Left renal pelvis (tissue), 4 donors: ENCODE measurements around the gene PAX7. TPM values are rescaled to one million over a fixed set of nuclear protein-coding genes. Genes with fewer than 3 reads are reported as not detected.
"Not testable (repeated sequence)": the region's sequence is repeated elsewhere in the genome, so short reads cannot be mapped to it uniquely, and the experiment has no call there.

Experiments
- DNase-seq, 4 donors: peaks; one replicate each; pipeline ENCODE4 v3.0.0-alpha.2; 2013; ENCODE audit warnings: low read depth in 4 of 4, low spot score in 3 of 4
- polyA plus RNA-seq, 4 donors: library from polyadenylated mRNA; unstranded; fragments of 120-200 nt; gene quantifications; one replicate each; pipeline ENCODE4 v1.2.1, GENCODE V29; 2013; ENCODE audit not compliant: insufficient read length in 4 of 4

The PAX7 gene
- polyA plus RNA-seq, 4 donors, result not detected

DNA sequence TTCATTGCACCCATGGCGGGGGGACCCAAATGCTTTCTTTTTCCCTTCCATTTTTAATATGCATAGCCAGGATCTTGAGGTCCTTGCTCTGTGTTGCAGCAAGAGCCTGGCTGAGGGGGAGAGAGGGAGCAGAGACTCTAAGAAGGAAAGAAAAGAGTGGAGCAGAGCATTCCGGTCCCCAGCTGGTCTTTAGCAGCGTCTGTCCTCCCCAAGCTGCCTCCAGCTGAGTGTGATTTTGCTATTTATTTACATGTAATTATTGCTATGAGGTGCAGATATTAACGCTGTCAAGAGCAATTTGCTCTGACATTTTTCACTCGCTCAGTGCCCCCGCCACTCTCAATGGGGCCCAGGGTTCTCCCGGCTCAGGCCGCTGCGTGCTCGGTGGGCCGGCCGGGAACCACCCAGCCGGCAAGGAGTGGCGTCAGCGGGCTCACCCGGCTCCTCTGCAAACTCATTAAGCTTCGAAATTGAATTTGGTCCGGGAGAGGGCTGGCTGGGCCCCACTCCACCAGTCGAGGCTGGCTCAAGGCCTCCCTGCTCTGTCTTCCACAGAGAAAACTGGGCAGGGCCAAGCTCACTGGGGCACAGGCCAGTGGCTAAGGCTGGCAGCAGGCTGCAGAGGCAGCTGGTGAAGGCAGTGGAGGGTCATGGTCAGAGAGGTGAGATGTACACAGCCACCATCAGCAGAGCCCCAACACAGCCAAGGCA lies 93.2 kb downstream of the PAX7 start:
- DNase-seq, result peak in 3 of 4 donors; percentile 26 to 33 (median 31)

DNA sequence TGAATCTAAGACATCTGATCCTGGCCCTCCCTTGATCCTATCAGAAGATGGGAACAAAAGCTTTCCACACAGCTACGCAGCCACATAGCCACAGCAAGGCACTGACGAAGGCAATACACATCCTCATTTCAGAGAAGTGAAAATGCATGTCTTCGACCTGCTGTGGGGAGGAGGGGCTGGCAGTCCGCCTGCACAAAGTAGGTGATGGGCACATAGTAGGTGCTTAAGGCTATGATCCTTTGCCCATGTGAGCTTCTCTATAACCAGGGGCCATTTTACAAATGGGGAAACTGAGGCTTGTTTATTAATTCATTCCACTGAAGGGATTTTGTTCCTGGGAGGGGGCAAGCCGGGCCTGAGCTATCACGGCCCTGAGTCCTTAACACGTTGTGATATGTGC lies 94.2 kb downstream of the PAX7 start:
- no peak for DNase-seq

DNA sequence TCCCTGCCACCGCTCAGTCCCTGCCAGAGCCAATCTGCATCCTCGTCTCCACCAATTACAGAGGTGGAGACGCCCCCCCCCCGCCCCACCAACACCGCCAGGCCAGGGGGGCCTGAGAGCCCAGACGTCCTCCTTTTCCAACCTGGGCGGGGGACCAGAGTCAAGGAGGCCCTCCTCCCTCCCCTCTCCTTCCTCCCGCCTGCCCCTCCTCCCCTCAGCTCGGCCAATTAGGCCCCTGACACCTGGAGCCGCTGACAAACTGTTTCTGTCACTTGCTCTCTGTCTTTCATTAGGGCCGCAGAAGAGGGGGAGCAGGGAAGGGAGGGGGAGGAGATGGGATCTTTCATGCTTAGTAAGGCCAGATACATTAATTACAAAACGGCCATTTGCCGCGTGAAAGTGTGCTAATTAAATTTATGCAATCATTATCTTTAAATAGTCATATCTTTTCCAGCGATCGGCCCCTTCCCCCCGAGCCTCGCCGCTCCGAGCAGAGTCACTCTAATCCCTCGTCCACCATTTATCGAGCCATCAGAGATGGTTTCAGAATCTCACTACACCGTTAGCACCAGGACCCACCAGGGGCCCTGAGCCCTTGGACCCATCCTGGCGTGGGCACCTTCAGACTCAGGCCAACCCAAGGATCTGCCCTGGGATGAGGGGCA lies 94.7 kb downstream of the PAX7 start:
- DNase-seq, result peak in 2 of 4 donors; percentile 22 to 29

DNA sequence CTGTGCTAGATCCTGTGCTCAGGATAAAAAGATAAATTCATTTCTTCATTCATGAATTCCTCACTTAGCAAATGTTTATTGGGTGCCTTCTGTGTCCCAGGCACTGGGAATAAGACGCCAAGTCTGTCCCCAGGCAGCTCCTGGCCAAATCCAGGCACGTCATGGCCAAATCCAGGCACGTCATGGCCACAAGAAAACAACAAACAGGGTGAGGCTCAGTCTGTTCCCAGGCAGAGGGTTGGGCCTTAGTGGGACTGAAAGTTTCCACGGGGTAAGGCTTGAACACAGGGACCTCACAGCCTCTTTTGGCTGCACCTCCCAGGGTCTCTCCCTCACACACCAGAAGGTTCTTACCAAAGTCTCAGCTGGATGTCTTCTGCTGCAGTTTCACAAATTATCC lies 95.7 kb downstream of the PAX7 start:
- DNase-seq, result no peak

DNA sequence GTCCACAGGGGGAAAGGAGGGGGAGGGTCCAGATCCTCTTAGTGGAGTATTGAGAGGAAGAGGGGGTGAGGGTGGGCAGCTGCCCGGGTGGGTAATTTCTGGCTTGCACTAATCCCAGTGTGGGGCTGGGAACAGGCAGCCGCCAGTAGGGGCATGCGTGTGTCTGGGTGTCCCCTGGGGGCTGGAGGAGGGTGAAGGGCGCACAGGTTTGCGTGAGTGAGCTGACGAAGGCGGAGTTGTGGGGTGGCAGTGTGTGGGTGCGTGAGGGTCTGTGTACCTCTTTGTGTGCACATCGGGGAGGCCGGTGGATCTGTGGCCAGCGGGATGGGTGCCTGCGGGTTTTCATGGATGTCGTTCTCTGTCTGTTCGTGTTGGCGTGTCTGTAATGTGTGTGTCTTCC lies 97.3 kb downstream of the PAX7 start:
- no peak for DNase-seq

DNA sequence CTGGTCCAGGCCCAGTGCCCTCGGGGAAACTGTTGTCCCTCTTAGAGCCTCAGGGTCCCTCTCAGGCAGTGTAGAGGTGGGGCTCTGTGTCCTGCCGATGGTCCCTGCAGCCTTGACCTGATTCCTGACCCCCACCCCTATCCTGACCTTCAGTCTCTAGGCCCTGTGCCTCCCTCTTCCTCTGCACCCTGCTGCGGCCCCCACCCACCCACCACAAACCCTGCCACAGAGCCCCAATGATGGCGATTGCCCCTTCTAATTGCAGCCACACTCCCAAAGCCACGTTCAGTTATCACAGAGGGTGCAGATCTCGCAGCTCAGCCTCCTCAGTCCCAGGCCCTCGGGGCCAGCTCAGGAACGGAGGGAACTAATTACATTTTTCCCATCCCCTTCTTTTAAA lies 99.7 kb downstream of the PAX7 start:
- no peak for DNase-seq

DNA sequence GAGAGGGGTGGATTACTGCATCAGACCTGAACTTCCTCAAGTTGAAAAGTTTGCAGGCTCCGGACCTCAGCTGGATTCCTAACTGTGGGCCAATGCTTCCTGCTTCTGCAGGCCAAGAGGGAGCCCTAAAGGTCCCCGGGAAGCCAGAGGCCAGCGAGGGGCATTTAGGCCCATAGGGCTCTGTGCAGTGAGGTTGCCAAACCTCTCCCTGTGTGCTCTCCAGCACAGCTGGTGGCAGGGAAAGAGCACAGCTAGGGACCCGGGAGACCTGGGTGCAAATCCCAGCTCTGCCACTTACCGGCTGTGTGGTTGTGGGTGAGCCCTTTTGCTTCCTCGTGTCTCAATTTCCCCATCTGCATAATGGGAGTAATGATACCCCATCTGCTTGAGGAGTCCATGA lies 100.5 kb downstream of the PAX7 start:
- DNase-seq, result no peak

DNA sequence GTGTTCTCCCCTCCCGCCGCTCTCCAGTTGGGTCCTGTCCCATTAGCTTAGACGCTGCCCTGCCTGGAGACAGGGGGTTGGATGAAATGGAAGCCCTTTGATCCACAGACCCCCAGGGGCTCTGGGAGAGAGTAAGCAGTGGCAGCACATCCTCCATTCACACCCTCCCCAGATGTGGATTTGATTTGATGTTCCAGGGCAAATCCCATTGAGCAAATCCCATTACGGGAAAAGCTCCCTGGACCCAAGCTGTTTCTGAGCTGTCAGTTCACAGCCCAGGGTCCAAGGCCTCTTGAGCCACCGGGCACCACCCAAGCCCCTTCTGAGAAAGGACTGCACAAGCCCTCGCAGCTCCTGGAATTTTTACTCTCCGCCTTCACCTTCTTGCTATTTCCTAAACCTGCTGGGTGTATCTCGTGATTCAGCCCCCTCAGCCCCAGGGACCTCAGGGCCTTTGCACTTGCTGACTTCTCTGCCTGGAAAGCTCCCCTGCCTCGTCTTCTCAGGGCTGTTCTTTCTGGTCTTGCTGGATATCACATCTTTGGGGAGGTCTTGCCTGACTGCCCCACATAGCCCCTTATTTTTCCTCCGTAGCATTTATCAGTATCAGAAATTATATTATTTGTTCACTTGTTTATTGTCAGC lies 101.1 kb downstream of the PAX7 start:
- DNase-seq, result no peak

DNA sequence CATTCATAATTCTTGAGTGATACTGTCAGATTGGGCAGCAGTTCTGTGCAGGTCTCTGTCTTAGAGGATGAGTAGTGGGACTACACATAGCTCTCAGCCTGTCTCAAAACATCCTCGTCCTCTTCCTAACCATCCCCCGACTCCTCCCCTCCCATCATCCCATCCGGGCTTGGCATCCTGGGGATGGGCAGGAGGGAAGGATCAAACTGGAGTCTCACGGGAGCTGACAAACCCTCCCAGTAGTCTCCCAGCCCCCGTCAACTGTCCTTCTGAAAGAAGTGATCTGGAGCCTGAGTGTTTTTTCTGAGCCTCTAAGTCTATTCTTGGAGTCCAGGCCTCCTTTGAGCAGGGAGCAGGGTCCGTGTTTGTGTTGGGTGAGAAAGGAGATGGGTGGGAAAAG lies 102.0 kb downstream of the PAX7 start:
- DNase-seq, result no peak

DNA sequence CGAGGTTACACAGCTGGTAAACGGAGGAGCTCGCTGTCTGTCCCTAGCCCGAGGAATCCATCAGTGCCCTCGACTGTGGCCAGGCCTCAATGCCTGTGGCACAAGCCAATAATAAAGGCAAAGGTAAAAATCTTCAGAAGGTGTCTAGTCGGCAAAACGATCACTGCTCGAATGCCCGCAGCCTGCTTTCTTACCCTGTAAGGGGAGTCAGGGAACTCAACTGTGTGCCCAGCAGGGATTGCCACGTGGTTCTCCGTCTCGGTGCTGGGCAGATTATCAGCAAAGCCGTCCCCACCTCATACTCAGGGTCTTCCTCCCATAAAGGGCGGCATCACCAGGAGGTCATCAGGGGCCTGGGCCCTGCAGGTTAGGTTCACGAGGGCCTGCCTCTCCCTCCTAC lies 103.4 kb downstream of the PAX7 start:
- DNase-seq, result no peak

DNA sequence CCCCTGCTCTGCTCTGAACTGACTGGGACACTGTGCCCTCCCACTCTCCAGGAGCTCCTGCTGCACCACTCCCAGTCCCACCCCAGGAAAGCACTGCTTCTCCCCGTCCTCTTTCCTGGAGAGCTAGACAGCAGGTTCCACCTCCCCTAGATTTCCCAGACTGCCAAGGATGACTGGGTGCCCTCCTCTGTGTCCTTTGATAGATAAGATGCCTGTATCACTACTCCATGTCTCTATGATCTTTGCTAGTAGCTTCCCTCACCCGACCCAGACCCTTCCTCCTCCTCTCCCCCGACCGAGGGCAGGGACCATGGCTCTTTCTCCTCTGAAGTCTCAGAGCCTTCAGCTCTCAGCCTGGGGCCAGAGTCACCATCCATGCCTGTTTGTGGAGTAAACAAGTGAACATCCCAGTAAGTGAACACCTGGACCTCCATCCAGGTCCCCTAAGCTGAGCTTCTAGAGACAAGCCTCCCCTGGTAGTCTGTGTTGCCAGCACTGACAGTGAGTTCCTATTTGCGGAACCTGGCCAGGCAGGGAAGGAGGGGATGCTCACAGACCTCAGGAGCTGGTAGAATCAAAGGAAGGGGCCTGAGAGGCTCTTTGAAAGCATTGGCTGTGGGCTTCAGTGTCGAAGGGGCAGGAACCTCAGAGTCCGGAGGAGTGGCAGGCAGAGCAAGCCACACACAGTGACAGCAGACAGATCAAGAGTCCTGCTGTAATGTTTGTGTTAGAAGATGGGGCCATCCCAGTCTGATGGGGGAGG lies 104.0 kb downstream of the PAX7 start:
- no peak for DNase-seq

DNA sequence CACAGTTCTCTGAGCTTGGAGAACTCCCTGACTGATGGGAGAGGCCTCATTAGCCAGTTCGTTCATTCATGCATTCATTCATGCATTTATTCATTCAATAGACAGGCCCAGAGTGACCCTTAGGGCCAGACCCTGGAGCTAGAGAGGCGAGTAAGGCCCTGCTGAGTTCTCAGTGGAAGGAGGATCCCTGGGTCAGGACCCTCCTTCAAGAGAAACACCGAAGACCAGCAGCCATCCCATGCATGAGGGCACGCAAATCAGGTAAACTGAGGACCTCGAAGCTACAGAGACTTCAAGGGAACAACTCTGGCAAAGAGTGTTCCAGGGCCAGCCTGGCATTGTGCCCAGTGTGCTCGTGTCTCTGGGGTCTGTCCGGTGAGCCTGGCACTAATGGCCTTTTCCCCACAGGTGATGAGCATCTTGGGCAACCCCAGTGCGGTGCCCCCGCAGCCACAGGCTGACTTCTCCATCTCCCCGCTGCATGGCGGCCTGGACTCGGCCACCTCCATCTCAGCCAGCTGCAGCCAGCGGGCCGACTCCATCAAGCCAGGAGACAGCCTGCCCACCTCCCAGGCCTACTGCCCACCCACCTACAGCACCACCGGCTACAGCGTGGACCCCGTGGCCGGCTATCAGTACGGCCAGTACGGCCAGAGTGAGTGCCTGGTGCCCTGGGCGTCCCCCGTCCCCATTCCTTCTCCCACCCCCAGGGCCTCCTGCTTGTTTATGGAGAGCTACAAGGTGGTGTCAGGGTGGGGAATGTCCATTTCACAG lies 104.8 kb downstream of the PAX7 start:
- no peak for DNase-seq

DNA sequence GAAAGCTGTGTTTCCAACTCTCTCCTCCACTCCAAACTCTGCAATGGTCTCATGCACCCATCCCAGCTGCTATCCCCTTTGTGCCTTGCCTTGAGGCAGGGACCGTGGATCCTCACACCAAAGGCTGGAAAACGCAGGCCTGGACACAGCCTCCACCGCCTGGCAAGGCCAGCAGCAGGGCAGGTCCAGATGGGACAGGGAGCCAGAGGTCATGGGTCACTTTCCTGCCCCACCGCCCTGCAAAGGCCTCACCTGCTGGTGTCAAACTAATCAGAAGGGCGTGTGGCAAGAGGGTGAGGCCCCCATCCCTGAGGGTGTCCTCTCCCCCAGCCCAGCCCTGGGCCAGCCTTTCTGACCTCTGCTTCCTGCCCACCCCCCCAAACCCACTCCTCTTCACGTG lies 106.3 kb downstream of the PAX7 start:
- no peak for DNase-seq

DNA sequence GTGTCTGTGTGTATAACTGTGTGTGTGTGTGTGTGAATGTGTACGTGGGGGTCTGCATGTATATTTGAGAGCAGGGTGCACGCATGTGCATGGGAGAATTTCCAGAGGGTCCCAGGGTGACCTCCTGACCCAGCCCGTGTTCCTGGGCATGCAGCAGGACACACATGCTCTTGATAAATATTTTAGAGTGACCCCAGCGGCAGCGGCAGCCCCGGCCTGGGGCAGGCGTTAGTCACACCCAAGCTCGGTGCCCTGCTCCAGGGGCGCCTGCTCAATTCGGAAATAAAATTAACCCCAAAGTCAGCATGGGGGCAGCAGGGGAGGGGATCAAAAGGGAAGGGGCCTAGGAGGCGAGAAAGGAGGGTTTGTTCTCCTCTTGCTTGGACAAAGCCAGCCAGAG lies 107.5 kb downstream of the PAX7 start:
- DNase-seq, result no peak

DNA sequence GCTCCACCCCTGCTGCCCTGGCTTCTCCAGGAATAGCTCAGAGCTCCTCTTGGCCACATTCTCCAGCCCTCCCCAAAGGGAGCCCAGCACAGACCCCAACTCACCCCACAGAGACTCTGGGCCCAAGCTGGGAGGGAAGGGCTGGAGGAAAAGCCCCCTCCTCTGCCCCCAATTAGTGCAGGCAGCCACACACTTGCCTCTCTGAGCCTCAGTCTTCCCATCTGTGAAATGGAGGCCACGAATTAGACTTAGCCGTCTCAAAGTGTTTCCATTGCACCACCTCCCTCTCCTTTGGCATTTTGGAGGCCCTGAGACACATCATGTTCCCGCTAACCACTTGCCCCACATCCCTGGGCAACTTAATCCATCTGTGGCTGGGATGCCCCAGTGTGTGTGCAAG lies 108.0 kb downstream of the PAX7 start:
- no peak for DNase-seq

DNA sequence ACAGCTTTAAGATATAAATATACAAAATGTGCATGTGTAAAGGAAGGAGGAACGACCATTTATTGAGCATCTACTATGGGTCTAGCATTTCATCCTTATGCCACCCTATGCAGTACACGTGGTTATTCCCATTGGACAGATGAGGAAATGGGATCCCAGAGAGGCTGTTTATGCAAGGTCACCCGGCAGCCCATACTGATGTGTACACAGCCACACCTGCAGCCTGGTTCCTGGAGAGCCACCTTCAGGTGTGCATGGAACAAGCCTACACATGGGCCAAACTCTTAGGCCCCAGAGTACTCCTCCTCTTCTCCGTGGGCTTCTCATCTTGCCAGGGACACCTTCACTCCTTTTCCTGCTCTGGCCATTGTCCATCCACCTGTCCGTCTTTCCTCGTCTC lies 108.8 kb downstream of the PAX7 start:
- DNase-seq, result no peak

DNA sequence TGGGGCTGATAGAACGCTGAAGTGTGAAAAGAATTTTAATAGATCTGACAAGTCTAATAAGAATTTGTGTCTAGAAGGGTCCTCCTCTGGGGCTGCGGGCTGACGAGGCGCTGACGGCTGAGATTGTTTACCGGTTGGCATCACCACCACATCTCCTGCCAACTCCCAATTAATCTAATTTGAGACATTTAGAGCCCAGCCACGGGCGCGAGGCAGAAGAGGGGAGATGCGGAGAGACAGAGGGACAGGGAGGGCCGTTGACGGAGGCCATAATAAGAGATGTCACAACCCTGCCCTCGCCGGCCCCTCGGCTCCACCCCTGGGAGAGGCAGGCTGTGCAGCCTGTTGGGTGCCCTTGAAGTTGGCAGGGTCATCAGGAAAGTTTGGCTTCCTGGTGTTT lies 109.3 kb downstream of the PAX7 start:
- no peak for DNase-seq

DNA sequence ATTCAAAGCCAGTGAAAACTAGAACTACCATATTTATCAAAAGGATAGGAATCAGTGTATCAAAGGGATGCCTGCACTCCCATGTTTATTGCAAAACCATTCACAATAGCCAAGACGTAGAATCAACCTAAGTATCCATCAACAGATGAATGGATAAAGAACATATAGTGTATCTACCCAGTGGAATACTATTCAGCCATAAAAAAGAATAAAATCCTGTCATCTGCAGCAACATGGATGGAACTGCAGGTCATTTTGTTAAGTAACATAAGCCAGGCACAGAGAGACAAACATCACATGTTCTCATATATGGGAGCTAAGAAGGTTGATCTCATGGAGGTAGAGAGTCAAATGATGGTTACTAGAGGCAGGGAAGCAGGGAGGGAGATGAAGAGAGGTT lies 110.0 kb downstream of the PAX7 start:
- DNase-seq, result no peak

DNA sequence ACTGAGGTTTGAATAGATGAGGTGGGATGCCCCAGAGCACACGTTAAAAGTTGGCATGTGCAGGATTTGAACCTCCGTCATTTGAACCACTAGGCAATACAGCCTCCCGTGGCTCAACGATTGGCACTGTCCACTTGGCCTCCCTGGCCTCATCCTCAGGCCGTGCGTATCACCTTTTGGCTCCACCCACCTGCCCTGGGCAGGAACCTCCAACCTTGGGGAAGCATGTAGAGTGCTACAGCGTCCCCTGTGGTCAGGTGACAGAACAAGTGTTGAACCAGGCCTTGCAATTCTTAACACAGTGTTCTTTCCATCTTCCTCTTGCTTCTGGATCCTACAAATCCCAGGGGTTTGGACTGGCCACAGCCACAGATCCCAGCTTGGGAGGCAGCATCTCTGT lies 112.6 kb downstream of the PAX7 start:
- no peak for DNase-seq

DNA sequence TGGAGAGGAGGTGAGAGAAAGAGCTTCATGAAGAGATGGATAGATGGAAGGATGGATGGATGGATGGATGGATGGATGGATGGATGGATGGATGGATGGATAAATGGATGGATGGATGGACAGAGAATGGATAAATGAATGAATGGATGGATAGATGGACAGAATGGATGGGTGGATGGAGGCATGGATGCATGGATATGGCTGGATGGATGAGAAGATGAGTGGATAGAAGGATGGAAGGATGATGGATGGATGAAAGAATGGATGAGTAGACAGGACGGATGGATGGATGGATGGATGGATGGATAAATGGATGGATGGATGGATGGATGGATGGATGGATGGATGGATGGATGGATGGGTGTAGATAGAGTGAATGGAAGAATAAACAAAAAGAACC lies 113.7 kb downstream of the PAX7 start:
- DNase-seq, result not testable (repeated sequence)

DNA sequence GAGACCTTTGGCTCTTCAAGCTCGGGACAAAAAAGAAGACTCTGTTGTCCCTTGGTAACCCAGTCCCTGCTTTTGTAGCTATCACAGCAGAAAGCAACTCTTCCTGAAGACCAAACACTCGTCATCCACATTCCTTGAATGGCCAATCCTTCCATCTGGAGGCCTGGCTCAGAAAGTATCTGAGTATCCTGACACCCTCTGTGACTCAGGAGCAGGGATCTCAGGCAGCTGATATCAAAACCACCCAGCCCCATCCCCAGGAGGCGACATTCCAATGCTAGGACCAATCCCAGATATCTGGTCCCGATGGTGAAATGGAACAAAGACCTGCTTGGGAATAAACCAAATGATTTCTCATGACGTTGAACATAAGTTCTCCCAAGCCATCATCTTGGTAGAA lies 116.3 kb downstream of the PAX7 start:
- no peak for DNase-seq
